Suppressor macrophage (primary cell): ENCODE data around the gene PIEZO1.
"Not testable (repeated sequence)": the region's sequence is repeated elsewhere in the genome, so short reads cannot be mapped to it uniquely, and the experiment has no call there.

Experiments
- DNase-seq, 4 experiments: peaks; one replicate each; pipeline ENCODE4 v3.0.0-alpha.2; 2020 to 2022

The PIEZO1 gene

GRCh38 chr16:88781140-88782077 is 3.6 kb downstream of the PIEZO1 start:
- peak; percentile 91 to 95 (median 94) for DNase-seq

GRCh38 chr16:88780142-88781062 is 4.6 kb downstream of the PIEZO1 start:
- DNase-seq: peak in 2 of 4 experiments; percentile 40 to 46

GRCh38 chr16:88779406-88780141 is 5.4 kb downstream of the PIEZO1 start:
- no peak for DNase-seq

- DNase-seq: no peak
Observed at GRCh38 chr16:88778541-88779065, 6.4 kb downstream of the PIEZO1 start.

GRCh38 chr16:88778271-88778525 is 6.8 kb downstream of the PIEZO1 start:
- DNase-seq: peak in 1 of 4 experiments; percentile 37

GRCh38 chr16:88777471-88778270 is 7.3 kb downstream of the PIEZO1 start:
- DNase-seq: no peak

GRCh38 chr16:88775825-88776224 is 9.2 kb downstream of the PIEZO1 start:
- no peak for DNase-seq

- DNase-seq: no peak
Observed at GRCh38 chr16:88774544-88775393, 10.3 kb downstream of the PIEZO1 start.

GRCh38 chr16:88773812-88774291 is 11.2 kb downstream of the PIEZO1 start:
- DNase-seq: peak; percentile 76 to 92 (median 83)

GRCh38 chr16:88772871-88773811 is 11.9 kb downstream of the PIEZO1 start:
- DNase-seq: peak in 1 of 4 experiments; percentile 61

- not testable (repeated sequence) for DNase-seq
Observed at GRCh38 chr16:88771781-88772180, 13.2 kb downstream of the PIEZO1 start.

- DNase-seq: no peak
Observed at GRCh38 chr16:88771294-88771772, 13.7 kb downstream of the PIEZO1 start.

GRCh38 chr16:88770461-88771293 is 14.3 kb downstream of the PIEZO1 start:
- peak; percentile 56 to 81 (median 70) for DNase-seq

GRCh38 chr16:88769617-88770460 is 15.2 kb downstream of the PIEZO1 start:
- peak in 2 of 4 experiments; percentile 21 to 49 for DNase-seq

GRCh38 chr16:88768071-88768783 is 16.8 kb downstream of the PIEZO1 start:
- DNase-seq: no peak

GRCh38 chr16:88767546-88768070 is 17.4 kb downstream of the PIEZO1 start:
- DNase-seq: no peak
